ENCODE measurements around the gene HOXB6.
A peak's percentile ranks its signal among the peaks of the same experiment; 100 is the strongest.

Gene HOXB6

DNA sequence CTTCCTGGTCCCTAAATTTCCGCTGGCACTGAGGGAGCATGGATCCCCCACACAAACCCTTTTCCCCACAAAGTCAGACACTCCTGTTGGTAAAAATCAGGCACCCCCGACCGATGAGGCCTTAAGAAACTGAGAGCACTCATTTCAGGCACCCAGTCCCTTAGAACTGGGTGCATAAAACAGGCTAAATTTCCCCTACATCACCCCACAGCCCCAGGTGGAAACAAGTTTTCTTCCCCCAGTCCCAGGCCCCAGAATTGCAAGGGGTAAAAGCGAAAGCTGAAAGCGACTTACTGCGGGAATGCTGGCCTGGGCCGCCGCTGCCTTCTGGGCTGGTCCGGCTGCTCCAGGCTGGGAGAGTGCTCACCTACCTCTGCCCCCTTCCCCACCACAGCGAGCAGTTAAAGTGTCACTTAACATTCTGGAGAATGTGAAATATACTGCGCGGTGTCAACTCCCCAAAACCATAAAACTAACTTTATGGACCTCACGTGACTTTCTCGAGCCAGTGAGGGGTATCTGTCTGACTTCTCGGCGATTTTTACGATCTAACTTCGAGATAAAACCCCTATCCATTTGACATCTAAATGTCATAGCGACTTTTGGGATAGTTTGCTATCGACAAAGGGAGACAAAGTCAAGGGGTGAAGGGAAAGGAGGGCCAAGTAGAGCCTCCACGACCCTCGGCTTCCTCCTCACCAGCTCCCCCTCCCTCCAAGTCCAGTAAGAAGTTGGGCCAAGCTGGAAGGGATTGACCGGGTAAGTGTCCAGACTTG is 14.8 kb downstream of the HOXB6 start, which contains the start of gene HOXB3:
Gene HOXB3, minus strand, starts transcription at position 411 of the 776 bp plus-strand sequence. CDS start 37,767 bp downstream, outside the sequence.
- DNase-seq = no peak
- in situ Hi-C loops (cut with HindIII; ENCODE audit: low pct_ligation_motif_present, low pct_unique_long_range_greater_than_20kb, low sequenced_read_pairs) = no loop called here

DNA sequence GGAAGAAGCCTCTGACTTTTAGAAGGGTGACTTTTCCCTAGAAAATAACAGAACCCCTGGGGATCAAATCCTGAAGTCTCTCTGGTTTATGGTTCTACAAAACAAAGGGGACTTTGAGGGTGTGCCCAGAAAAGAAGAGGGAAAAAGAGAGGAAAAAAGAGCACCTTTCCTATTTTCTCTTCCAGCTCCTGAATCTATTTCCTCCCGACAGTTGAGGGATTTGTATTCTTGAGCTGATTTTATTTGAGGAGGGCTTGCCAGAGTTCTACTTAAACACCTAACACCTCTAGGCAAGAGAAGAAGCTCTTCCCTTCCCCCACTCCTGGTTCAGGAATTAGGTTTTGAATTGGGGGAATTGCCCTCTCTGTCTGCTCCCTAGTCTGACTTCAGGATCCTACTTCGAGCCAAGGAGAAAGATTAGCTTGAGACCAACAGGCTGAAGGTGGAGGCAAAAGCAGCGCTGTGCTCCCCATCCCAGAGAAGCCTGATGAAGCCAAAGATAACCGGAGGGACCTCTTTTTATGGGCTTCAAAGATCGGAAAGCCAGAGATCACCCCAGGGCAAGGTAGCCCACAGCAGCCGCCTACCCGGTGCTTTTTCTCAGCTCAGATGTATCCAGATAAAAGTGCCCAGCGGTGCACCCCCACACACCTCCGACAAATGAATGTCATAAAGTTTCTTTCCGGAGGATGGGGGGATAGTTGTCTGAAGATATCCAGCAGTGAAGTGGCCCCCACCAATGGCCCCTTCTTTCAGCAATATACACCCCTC is 15.5 kb downstream of the HOXB6 start:
- DNase-seq = no peak
- in situ Hi-C loops (cut with HindIII; ENCODE audit: low pct_ligation_motif_present, low pct_unique_long_range_greater_than_20kb, low sequenced_read_pairs) = no loop called here

DNA sequence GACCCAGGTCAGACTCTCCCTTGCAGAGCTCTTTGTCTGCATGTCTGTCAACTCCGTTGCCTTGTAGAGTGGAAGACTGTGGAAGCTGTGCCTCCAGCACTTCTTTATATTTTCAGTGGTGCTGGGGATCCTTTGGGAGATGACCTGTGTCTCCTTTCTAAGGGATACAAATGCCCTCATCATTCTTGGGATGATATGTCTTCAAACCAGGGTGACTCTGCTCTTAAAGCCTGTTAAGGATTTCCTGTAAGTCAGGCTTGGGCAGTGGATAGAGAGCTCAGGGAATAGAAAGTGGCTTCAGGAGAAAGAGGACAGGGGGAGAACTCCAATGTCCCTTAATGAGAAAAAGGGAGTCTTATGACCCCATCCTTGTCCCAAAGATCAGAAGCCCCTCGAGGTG is 16.3 kb downstream of the HOXB6 start:
- in situ Hi-C loops (cut with HindIII; ENCODE audit: low pct_ligation_motif_present, low pct_unique_long_range_greater_than_20kb, low sequenced_read_pairs) = no loop called here
- no peak for DNase-seq

DNA sequence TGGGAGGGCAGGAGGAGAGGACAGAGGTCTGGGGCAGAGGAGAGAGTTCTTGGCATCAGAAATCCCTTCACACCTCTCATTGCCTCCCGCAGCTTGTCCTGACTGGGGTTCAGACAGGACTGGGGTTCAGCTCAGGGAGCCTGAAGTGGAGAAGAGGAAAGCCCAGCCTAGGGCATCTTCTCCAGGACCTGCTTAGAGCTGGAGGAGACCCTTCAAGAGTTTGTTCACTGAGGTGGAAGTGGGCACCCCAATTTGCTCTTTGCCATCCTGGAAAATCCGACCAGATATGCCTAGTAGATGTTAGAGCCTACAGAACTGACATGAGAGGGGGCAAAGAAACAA is 16.7 kb downstream of the HOXB6 start:
- DNase-seq = no peak
- in situ Hi-C loops (cut with HindIII; ENCODE audit: low pct_ligation_motif_present, low pct_unique_long_range_greater_than_20kb, low sequenced_read_pairs) = no loop called here

DNA sequence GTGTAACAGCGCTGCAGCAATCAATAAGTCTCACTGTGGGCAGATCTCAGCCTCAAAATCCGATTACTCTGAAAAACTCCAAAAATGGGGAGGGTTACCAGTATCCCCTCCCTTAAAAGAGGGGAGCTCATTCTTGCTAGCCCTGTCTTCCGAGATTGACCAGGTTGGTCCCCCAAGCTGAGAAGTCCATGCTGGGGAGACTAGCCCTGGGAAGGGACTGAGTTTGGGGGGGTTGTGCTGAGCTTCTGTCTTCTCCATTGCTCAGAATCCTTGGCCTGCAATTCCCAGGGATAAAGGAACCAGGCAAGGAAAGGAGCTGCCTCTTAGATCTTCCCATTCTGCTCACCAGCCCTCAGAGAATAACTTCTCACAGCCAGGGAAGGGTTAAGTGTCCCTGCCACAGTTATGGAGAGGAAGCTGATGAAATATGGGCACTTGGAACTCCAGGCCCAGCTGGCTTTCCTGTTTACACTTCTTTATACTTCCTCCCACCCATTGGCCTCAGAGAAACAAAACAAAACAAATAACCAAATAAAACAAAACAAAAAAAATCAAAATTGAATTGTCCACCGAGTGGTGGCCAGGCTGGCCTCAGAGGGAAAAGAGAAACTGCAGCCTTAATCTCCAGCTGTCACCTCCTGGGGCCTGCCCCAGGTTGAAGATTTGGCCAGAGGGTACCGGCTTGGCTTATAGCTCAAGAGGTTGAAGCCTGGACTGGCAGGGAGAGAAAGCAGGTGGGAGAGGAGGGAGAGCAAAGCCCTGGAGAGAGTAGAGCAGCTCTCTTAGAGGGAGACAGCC is 17.3 kb downstream of the HOXB6 start:
- in situ Hi-C loops (cut with HindIII; ENCODE audit: low pct_ligation_motif_present, low pct_unique_long_range_greater_than_20kb, low sequenced_read_pairs) = no loop called here
- no peak for DNase-seq

DNA sequence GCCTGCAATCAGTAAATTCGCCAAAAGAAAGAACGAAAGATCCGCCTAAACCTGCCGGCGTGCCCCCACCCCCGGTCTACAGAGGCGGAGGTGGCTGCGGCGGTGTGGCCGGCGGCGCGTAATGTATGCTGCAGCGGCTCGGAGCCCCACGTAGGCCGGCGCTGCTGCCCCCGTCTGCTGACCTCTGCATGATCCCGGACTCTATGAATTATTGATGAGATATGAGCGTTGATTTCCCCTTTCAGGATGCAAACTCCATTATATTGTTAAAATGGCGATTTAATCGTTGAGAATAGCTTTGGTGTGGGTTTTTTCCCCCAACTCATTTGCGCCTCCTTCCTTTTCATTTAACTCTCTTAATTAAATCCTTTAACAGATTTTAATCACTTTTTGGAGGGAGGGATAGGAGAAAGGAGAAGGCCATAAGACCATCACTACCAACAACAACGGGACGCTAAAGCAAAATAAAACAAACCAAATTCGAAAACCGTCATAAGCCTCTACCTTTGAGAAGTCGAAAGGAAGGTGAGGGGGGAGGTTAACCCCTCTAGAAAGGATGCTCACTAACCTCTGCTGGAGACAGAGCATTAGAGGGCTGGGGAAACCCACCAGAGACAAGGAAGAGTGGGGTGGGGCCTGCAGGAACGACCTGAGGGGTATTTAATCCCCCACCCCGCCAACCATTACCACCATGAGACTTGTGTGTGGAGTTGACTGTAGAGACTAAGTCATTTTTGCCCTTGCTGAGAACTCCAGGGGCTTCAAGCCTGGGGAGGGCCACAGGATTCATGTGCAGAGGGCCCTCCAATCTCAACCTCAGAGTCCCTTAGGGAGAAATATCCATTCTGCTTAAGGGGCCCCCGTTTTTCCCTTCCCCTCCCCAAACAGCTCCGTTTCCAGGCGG is 18.2 kb downstream of the HOXB6 start:
- DNase-seq = peak; percentile 64
- in situ Hi-C loops (cut with HindIII; ENCODE audit: low pct_ligation_motif_present, low pct_unique_long_range_greater_than_20kb, low sequenced_read_pairs) = no loop called here

DNA sequence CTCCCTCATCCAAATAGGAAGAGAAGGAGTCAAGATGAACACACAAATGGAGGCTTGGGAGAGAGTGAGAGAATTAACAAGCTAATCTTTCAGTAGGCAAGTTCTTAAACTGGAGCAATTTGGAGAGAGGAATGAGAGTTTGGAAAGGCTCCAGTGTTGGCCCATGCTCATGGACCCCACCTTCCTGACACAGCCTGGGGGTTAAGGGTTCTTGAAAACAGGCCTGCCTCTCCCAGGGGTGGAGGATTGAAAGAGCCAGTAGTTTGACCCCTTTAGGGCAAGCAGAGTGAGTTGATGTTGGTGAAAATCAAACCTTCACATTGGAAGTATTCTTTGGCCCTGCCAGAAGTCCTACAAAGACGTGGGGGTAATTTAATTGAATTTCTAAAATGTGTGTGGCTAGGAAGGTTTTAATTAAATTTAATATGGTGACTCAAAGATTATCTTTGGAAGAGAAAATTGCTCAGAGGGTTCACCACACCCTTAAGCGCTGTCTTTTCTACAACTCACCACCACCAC is 20.5 kb downstream of the HOXB6 start:
- in situ Hi-C loops (cut with HindIII; ENCODE audit: low pct_ligation_motif_present, low pct_unique_long_range_greater_than_20kb, low sequenced_read_pairs) = no loop called here
- DNase-seq = no peak

DNA sequence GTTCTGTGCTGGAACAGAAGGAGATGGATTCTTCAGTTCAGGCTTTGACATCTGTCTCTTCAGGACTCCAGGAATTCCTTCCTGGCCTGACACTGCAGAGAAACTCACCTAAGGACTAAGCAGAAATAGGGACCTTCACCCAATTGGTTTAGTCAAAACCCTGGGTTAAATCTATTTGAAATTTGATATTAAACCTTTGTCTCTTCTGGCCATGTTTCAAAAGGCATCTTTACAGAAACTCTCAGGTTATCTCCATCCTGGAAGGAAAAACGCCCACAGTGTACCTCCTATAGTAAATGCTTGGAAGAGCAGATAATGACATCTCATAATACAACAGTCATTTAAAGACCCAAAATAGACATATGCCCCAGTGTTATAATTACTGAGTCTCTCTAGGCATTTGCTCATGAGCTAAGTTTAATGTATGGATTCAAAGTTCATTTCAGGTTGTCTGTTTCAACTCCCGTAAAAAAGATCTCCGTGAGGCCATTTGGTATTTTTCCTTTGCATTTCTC is 21.0 kb downstream of the HOXB6 start:
- DNase-seq = no peak
- in situ Hi-C loops (cut with HindIII; ENCODE audit: low pct_ligation_motif_present, low pct_unique_long_range_greater_than_20kb, low sequenced_read_pairs) = no loop called here

DNA sequence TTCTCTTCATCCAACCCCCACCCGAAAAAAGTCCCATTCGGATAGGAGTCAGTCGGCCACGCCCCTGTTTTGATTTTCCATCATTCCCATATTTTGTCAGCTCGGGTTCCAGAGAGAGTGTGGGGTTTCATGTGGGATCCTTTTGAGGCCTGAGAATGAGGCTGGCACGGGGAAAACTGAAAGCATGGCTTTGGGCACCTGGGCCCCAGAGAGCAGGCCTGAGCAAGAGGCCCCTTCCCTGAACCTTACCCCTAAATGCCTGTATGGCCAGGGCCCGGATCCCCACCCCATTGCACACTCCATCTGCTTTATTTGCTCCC is 22.1 kb downstream of the HOXB6 start:
- DNase-seq = no peak
- in situ Hi-C loops (cut with HindIII; ENCODE audit: low pct_ligation_motif_present, low pct_unique_long_range_greater_than_20kb, low sequenced_read_pairs) = no loop called here

DNA sequence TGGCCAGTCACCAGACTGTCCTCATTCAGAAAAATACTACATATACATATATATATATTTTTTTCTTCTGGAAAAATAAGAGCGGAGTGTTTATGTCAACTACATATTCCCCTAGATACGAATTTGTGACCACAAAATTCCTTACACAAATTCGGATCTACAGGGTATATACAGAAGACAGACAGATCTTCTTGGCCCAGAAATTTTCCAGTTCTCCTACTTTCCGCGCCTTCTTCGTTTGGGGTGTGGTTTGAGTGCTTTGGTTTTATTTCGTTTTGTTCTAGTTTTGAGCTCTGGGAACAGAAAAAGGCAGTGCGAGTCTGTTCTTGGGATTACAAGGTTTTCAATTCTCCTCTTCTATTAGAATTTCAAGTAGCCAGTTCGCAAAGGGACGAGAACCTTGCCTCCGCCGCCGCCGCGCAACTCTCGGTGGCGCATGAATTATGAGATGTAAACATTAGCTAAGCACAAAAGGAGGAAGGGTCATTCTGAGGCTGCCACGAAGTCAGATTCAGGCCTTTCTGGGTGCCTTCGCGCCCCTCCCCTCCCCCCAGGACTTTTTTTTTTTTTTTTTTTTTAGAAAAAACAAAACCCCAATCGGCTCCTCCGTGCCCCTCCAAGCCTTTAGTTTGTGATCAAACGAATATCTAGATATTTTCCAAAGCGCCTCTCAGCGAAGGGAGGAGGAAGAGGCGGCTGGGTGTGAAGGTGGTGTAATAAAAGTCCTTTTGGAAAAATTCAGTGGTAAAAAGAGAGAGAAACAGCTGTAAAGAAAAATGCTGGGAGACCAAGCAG is 24.8 kb downstream of the HOXB6 start:
- in situ Hi-C loops (cut with HindIII; ENCODE audit: low pct_ligation_motif_present, low pct_unique_long_range_greater_than_20kb, low sequenced_read_pairs) = no loop called here
- DNase-seq = no peak

DNA sequence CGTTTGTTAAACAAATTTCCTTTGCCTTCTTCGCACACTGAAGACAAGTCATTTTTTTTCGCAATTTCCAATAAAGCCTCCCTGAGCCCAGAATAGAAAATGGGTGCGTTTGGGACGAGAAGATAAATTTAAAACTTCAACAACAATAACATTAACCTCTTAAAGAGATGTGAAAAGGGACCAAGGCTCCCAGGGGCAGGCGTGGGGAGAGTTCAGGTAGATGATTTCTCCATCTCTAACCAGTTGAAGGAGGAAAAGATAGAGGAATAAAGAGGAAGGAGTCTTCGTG is 25.4 kb downstream of the HOXB6 start:
- in situ Hi-C loops (cut with HindIII; ENCODE audit: low pct_ligation_motif_present, low pct_unique_long_range_greater_than_20kb, low sequenced_read_pairs) = no loop called here
- DNase-seq = no peak

DNA sequence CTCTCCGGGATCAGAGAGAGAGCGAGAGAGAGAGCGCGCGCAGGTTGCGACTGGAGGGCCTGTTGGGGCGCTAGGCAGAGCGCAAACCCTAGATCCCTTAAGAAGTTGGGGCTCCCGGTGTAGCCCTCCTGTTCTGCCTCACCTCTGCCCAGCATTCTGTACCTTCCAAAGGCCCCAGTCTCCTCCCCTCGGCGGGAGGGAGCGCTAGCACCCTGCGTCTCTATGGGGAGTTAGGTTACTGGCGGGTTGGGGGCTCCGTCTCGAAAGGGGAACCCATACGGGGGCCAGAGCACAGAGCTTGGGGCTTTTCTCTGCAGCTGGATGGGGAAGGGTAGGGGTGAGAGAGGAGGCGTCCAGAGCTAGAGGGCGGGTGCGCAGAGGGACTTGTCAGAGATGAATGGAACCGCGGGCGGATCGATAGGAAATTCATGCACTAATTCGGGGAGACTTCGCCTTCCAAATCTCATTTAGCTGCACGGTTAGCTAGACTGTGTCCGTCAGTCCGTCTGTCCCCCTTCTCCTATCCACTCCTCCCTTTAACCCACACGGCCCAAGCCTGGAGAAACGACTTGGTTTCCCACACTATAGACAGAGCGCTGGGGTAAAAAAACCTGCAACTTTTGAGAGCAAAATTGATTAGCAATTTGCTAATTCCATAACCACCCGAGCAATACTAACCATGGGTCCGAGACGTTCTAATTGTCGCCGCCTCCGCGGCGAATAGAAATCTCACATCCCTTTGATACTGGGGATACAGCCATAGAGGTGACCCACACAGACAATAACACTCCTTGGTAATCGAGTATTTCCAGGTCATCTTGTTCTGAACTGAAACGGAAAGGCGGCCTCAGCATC is 25.9 kb downstream of the HOXB6 start:
- in situ Hi-C loops (cut with HindIII; ENCODE audit: low pct_ligation_motif_present, low pct_unique_long_range_greater_than_20kb, low sequenced_read_pairs) = no loop called here
- DNase-seq = peak; percentile 14

DNA sequence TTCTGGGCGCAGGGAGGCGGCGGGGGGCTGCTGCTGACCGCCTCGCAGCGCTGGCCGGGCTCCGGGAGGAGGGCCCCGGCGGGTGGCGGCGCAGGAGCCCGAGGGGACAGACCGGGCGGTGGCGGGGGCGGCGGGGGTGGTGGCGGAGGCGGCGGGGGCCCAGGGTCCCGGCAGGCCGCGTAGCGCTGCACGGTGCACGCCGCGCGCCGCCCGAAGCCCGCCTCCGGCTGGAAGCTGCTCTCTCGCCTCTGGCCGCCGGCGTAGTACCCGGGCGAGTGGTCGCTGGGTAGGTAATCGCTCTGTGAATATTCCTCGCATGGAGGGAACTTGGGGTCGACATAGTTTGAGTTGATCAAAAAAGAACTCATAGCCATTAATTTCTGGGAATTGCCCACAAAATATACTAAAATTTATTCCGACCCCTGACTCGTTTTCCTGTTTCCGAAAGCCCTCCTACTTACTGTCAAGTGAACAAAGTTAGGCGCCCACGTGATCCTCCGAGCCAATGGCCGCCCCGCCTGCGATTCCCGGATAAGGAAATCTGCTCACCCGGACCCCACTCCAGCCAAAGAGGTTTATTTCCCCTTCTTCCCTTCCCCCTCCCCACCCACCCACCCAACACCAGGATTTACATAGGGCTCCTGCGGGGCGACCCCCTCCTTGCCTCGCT is 26.7 kb downstream of the HOXB6 start, which contains the start of gene HOXB4:
Gene HOXB4, minus strand, starts transcription at position 405 of the 670 bp plus-strand sequence. Its CDS starts 31 bp downstream, at position 374.
- in situ Hi-C loops (cut with HindIII; ENCODE audit: low pct_ligation_motif_present, low pct_unique_long_range_greater_than_20kb, low sequenced_read_pairs) = no loop called here
- peak; percentile 86 for DNase-seq

DNA sequence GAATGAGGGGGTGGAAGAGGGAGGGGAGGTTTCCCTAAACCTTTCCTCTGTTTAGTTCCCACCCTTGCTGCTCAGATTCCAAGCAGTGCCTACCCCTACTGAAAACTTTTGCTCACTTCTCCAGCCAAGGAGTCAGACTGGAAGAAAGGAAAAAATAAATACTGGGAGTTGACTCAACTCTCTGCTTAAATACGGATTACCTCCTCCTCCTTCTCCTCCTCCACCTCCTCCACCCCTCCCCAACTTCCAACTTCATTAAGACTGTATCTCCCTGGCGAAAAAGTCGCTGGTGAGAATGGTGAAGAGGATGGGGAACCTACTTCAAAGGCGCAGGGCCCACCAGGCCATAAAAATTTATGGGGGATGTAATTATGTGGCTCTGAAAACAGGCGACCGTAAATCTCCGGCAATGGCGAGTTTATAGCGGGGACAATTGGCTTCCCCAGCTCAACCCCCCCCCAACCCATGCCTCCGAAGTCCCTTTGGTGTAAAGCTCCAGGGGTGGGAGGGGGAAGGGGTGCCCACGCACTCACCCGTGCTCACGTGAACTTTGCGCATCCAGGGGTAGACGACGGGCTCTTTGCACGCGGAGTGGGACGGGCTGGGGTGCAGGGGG is 27.3 kb downstream of the HOXB6 start:
- in situ Hi-C loops (cut with HindIII; ENCODE audit: low pct_ligation_motif_present, low pct_unique_long_range_greater_than_20kb, low sequenced_read_pairs) = no loop called here
- peak; percentile 42 for DNase-seq

DNA sequence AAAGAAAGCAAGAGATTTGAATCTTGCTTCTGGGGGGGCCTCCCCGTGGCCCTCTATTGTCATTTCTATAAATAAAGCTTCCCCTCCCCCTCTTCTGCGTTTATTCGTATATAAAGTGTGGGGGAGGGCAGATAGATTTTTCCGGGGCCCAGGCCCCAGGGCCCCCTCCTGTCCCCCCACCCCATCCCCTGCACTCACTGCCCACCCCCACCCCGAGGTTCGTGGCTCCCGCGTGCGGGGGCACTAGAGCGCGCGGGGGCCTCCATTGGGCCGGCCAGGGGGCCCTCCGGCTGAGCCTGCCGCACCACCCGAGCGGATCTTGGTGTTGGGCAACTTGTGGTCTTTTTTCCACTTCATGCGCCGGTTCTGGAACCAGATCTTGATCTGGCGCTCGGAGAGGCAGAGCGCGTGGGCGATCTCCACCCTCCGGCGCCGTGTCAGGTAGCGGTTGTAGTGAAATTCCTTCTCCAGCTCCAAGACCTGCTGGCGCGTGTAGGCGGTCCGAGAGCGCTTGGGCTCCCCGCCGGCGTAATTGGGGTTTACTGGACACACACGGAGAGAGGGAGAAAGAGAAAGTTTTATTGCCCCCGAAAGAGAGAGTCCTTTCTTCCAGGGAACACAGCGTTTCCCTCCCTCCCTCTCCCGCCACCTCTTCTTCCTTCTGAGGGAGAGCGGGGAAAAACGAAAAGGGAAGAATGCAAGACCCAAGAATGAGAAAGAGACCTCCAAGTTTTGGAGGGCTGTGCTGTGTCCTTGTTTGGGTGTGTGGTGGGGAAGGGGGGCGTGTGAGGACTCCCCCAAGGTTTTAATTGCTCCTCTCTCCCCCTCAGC is 28.1 kb downstream of the HOXB6 start:
- DNase-seq = peak; percentile 68
- in situ Hi-C loops (cut with HindIII; ENCODE audit: low pct_ligation_motif_present, low pct_unique_long_range_greater_than_20kb, low sequenced_read_pairs) = no loop called here
